A549 treated with Hydrocortisone at 1 μM for 4 hours (cell line): ENCODE results near the gene SPATA9. TPM values are rescaled to one million over a fixed set of nuclear protein-coding genes. Genes with fewer than 3 reads are reported as not detected.

Source experiments
- total RNA-seq: library from RNA; stranded (reverse); fragments of 200-300 nt; extraction: Qiagen RNA extraction; gene quantifications from 5 replicates; pipeline ENCODE4 v1.2.3, GENCODE V29; 2022

The SPATA9 gene
- total RNA-seq, result 0.17 to 0.22 TPM (median 0.18 TPM) in 3 of 5 replicates, not detected in the others

GRCh38 chr5:95682891-95683290, at the start of gene SPATA9:
TSS of gene SPATA9 (minus strand) at chr5:95682991. CDS start at chr5:95682854, 137 bp downstream.

GRCh38 chr5:95730730-95731570, 48.2 kb upstream of the SPATA9 start, which contains the start of gene RHOBTB3:
TSS of gene RHOBTB3 (plus strand) at chr5:95731336. CDS start at chr5:95731683, 347 bp downstream.

GRCh38 chr5:95646569-95647431, 36.0 kb downstream of the SPATA9 start, which contains the start of gene RFESD:
TSS of gene RFESD (plus strand) at chr5:95646777. CDS start at chr5:95652272, 5,495 bp downstream.

GRCh38 chr5:95620030-95620869, 62.5 kb downstream of the SPATA9 start, which contains the start of gene GPR150:
TSS of gene GPR150 (plus strand) at chr5:95620087. CDS start at chr5:95620276, 189 bp downstream.

Other genes with a start within 250 kb of the SPATA9 start
- 16.9 to 28.9 TPM (median 23.4 TPM) in 5 replicates for gene SKIC3, start 128.0 kb downstream of the SPATA9 start, total RNA-seq
- gene ARSK, start 127.9 kb downstream of the SPATA9 start, total RNA-seq, result 5.4 to 8.5 TPM (median 8.3 TPM) in 5 replicates
- 0.06 to 0.23 TPM (median 0.16 TPM) in 5 replicates for gene GPR150, start 62.9 kb downstream of the SPATA9 start, total RNA-seq
- gene RFESD, start 36.2 kb downstream of the SPATA9 start, total RNA-seq, result 1.5 to 2.3 TPM (median 2.1 TPM) in 5 replicates
- gene RHOBTB3, start 48.3 kb upstream of the SPATA9 start, total RNA-seq, result 7.1 to 11.5 TPM (median 9.0 TPM) in 5 replicates
- 69.0 to 130 TPM (median 76.7 TPM) in 5 replicates for gene GLRX, start 139.7 kb upstream of the SPATA9 start, total RNA-seq